Suppressor macrophage treated with lipopolysaccharide for 1 hour (primary cell): ENCODE data around the gene ADRM1.

Experiments used
- DNase-seq, 3 donors: peaks; one replicate each; pipeline ENCODE4 v3.0.0-alpha.2; 2020 to 2022

The ADRM1 gene

GRCh38 chr20:62281161-62281933 lies 21.4 kb upstream of the ADRM1 start:
- no peak for DNase-seq

- DNase-seq = no peak
Observed at GRCh38 chr20:62282103-62282502, 20.7 kb upstream of the ADRM1 start.

GRCh38 chr20:62282877-62283503 lies 19.8 kb upstream of the ADRM1 start:
- no peak for DNase-seq

- DNase-seq = no peak
Observed at GRCh38 chr20:62284448-62284847, 18.3 kb upstream of the ADRM1 start.

- DNase-seq = no peak
Observed at GRCh38 chr20:62285151-62285550, 17.6 kb upstream of the ADRM1 start.

- DNase-seq = no peak
Observed at GRCh38 chr20:62285722-62286121, 17.1 kb upstream of the ADRM1 start.

- no peak for DNase-seq
Observed at GRCh38 chr20:62286493-62287064, 16.2 kb upstream of the ADRM1 start.

GRCh38 chr20:62287129-62287528 lies 15.7 kb upstream of the ADRM1 start:
- DNase-seq = no peak

- DNase-seq = no peak
Observed at GRCh38 chr20:62287759-62288534, 14.8 kb upstream of the ADRM1 start.

GRCh38 chr20:62288535-62289105 lies 14.2 kb upstream of the ADRM1 start:
- no peak for DNase-seq

GRCh38 chr20:62289131-62289530 lies 13.7 kb upstream of the ADRM1 start:
- no peak for DNase-seq

- DNase-seq = no peak
Observed at GRCh38 chr20:62289898-62290297, 12.9 kb upstream of the ADRM1 start.

- DNase-seq = no peak
Observed at GRCh38 chr20:62291251-62292066, 11.3 kb upstream of the ADRM1 start.

- DNase-seq = no peak
Observed at GRCh38 chr20:62292108-62292507, 10.7 kb upstream of the ADRM1 start.

- no peak for DNase-seq
Observed at GRCh38 chr20:62293111-62293784, 9.5 kb upstream of the ADRM1 start.

GRCh38 chr20:62293946-62294345 lies 8.9 kb upstream of the ADRM1 start:
- no peak for DNase-seq

- DNase-seq = no peak
Observed at GRCh38 chr20:62294516-62294915, 8.3 kb upstream of the ADRM1 start.

- DNase-seq = no peak
Observed at GRCh38 chr20:62296724-62297448, 5.9 kb upstream of the ADRM1 start.

GRCh38 chr20:62297449-62298227 lies 5.2 kb upstream of the ADRM1 start:
- DNase-seq = no peak
